GM19463 (cell line): ENCODE measurements around the gene VARS2.
"Not testable (repeated sequence)": the region's sequence is repeated elsewhere in the genome, so short reads cannot be mapped to it uniquely, and the experiment has no call there.

ENCODE experiments used
- ATAC-seq: cut with Tn5 transposase; IDR thresholded peaks from one replicate; pipeline ENCODE4 v1.9.1; 2021; ENCODE audit warnings: mild to moderate bottlenecking, moderate library complexity; ENCODE audit not compliant: unreplicated experiment

VARS2 gene

GRCh38 chr6:30914076-30914853 is at the start of gene VARS2:
Gene VARS2 (plus strand): TSS chr6:30914238. CDS start chr6:30914837, 599 bp downstream.
- ATAC-seq = peak; percentile 91

DNA sequence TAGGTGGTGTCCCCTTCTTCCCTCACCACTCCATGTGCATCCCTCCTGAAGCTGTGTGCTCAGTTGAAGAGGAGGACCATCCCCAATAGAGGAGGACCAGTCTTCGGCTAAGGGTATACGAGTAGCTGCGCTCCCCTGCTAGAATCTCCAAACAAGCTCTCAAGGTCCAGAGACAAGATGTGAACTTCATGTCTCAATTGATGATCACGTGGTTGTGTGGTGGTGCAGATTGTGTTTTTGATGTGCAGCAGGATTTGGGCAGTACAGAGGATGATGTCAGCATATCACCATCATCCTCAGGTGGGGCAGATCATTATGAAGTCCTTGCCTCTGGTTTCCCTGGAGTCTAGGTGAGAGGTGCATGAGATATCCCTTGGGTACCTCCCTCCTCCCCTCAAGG is 49.7 kb upstream of the VARS2 start:
- ATAC-seq = no peak

GRCh38 chr6:30869241-30869749 is 44.7 kb upstream of the VARS2 start:
- ATAC-seq = not testable (repeated sequence)

GRCh38 chr6:30870546-30870945 is 43.5 kb upstream of the VARS2 start:
- no peak for ATAC-seq

- no peak for ATAC-seq
Measured at GRCh38 chr6:30871592-30872183, 42.4 kb upstream of the VARS2 start.

- no peak for ATAC-seq
Measured at GRCh38 chr6:30873137-30873640, 40.8 kb upstream of the VARS2 start.

- not testable (repeated sequence) for ATAC-seq
Measured at GRCh38 chr6:30873795-30874194, 40.2 kb upstream of the VARS2 start.

DNA sequence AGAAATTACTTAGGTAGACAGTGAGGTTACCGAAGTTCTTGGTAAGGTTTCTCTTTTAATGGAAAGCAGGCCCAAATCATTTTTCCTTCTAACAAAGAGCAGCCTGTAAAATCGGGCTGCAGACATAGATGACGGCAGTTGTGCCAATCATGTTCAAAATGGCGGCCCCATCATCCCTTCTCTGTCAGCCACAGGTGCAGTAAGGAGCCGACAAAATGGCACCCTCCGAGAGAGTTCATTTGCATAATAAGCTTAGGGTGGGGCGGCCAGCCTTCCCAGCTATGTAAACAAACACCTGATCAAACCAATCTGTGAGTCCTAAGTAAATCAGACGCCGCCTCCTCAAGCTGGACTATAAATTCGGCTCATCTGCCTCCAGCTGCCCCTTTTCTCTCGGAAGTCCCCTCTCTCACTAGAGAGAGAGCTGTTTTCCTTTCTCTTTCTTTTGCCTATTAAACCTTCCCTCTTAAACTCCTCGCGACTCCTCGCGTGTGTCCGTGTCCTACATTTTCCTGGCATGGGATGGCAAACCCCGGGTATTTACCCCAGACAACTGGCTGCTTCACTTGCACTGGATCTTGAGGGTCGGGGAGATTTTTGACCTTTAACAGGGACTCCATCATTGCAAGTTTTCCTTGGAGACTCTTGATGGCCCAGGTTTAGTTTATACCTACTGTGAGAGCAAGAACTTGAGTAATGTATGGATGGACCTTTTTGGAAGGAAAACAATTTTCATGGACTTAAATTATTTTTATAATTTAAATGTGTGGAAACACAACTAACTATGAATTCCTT is 38.6 kb upstream of the VARS2 start:
- ATAC-seq = no peak

GRCh38 chr6:30876039-30876730 is 37.9 kb upstream of the VARS2 start:
- ATAC-seq = no peak

DNA sequence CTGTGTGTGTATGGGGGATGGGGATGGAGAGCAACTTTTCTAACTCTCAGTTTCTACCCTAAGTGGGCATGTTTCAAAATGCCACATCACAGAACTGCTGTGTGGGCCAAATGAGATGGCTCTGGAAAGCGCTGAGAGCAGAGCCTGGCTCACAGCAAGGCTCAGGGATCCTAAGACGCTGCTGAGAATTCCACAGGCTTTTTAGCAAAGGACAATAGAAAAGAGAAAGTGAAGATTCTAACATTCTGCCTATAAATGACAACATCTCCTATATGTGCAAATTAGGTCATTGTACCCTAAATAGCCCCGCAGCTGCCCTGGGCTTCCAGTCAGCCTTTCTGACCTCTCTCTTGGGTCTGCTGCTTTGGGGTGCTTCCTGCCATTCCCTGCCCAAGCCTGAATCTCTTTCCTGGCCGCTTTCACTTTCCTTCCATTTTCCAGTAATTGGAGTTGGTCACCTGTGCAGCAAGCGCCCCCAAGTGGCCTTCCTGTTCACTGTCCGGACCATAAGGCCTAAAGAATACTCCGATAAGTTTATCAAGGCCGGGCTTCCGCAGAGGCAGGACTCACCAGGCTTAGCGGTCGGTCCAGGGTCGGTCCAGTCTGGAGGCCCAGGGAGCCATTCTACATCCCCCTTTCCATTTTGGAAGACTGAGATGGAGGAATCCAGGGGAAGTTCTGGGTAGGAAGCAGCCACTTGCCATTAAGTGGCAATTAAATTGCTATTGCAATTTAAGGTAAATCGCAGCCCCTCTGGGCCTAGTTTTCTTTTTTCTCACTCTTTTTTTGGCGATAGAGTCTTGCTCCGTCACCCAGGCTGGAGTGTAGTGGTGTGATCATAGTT is 36.4 kb upstream of the VARS2 start:
- ATAC-seq = no peak

- ATAC-seq = no peak
Measured at GRCh38 chr6:30879684-30880427, 34.2 kb upstream of the VARS2 start.

DNA sequence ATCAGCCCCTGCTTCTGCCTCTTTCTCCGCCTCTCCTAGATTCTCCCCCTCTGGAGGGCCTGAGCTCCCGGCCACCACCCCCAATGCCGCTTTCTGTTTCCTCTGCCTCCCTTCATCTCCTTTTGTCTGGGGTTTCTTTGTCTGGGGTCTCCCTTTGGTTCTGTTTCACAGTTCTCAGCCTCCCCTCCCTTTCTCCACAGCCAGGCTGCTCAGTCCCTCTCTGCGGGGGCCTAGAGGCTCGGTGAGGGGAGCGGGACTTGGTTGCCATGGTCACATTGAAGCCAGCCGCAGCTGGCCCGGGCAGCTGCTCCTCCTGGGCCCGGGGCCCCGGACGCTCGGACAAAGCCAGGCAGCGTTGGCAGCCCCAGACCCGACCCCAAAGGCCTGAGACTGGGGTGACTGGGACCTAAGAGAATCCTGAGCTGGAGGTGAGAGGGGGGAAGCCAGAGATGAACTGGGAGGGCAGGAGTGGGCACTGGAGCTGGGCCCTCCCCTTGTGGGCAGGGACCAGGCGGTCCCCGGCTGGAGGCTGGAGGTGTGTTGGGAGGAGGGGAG is 33.3 kb upstream of the VARS2 start:
- ATAC-seq = no peak

DNA sequence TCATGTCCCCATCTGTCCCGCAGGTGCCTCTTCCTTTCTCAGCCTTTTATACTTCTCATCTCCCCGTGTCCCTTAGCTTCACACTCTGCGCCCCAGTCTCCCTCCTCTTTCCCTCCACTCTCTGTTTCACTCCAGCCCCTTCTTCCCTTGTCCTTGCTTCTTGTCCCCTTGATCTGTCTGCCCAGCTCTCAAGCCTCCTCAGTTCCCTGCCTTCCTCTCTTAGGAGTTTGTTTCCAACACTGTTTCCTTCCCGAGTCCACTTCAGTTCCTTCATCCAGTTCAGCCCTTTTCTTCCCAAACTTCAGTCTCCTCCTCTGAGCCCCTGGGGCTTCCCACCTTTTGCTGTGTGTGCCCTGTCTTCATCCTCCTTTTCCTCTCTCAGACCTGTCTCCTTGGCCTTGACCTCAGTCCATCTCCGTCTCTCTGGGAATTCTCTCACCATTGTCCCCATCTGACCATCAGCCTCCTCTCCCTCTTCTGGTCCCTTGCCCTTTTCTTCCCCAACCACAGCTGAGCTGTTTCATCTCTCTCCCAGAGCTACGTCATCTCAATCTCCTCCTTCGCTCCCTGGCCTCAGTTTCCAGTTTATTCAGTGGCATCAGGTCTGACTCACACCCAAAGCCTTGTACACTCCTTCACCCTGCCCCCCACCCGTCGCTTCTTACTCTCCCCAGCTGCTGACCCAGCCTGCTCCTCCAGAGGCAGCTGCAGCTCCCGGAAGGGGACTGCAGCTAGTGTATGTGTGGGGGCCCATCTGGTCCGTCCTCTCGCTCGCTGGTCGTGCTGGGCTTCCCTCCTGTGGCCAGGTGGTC is 32.4 kb upstream of the VARS2 start:
- no peak for ATAC-seq

- no peak for ATAC-seq
Measured at GRCh38 chr6:30882204-30882758, 31.8 kb upstream of the VARS2 start.

GRCh38 chr6:30882759-30883684 is 31.0 kb upstream of the VARS2 start:
- ATAC-seq = no peak

- ATAC-seq = peak; percentile 55
Measured at GRCh38 chr6:30883685-30884520, 30.1 kb upstream of the VARS2 start, which contains the start of gene DDR1. Gene DDR1 (plus strand): TSS chr6:30884519. CDS start chr6:30888730, 4,211 bp downstream.
